Cardiac fibroblast (primary cell): ENCODE results near the gene NRP1.

ENCODE experiments used
- DNase-seq, 2 donors: peaks; one replicate each; pipeline versions ENCODE4 v3.0.0 to v3.0.0-alpha.2; 2010; ENCODE audit warnings: low read depth in 2 of 2
- H3K4me3 ChIP-seq, 2 donors: replicated peaks in 1 of 2; 1 replicate in 1 of 2; 2 replicates in 1 of 2; pipeline ENCODE4 v1.5.1; 2011; ENCODE audit warnings: low read depth in 2 of 2, low read length in 2 of 2, mild to moderate bottlenecking in 2 of 2, moderate library complexity in 1 of 2
- CTCF ChIP-seq: IDR thresholded peaks from one replicate; pipeline ENCODE4 v1.5.1; 2011; ENCODE audit warnings: low read depth, mild to moderate bottlenecking, low read length, inconsistent platforms

NRP1 gene

GRCh38 chr10:33238643-33239042 is 95.8 kb downstream of the NRP1 start:
- DNase-seq: peak; percentile 40 to 89
- no peak for TF ChIP-seq CTCF
- no peak overlapping the region for H3K4me3 ChIP-seq

GRCh38 chr10:33237736-33238624 is 96.5 kb downstream of the NRP1 start:
- peak; percentile 81 to 97 for DNase-seq
- no peak for TF ChIP-seq CTCF
- H3K4me3 ChIP-seq: no peak overlapping the region

GRCh38 chr10:33236916-33237315 is 97.6 kb downstream of the NRP1 start:
- no peak overlapping the region for H3K4me3 ChIP-seq
- DNase-seq: no peak
- no peak for TF ChIP-seq CTCF

- TF ChIP-seq CTCF: no peak
- H3K4me3 ChIP-seq: no peak overlapping the region
- no peak for DNase-seq
Observed at GRCh38 chr10:33235951-33236350, 98.5 kb downstream of the NRP1 start.

- DNase-seq: no peak
- no peak overlapping the region for H3K4me3 ChIP-seq
- TF ChIP-seq CTCF: no peak
Observed at GRCh38 chr10:33235251-33235884, 99.1 kb downstream of the NRP1 start.

GRCh38 chr10:33234831-33235237 is 99.6 kb downstream of the NRP1 start:
- H3K4me3 ChIP-seq: no peak overlapping the region
- peak; percentile 45 to 59 for DNase-seq
- TF ChIP-seq CTCF: no peak
